Neural cell (in vitro differentiated cells): ENCODE data around the gene RTBDN. TPM values are rescaled to one million over a fixed set of nuclear protein-coding genes. Genes with fewer than 3 reads are reported as not detected.

Experiments used
- H2AFZ ChIP-seq: fragments of 200-600, 300-800 bp; sonication (generic), shearing (Covaris generic); 2 replicates; pipeline ENCODE4 v1.6.0; 2014; ENCODE audit warnings: low read depth, mild to moderate bottlenecking, antibody characterized with exemption, low read length, moderate library complexity
- H3F3A ChIP-seq: fragments of 200-600 bp; shearing (Covaris generic); 2 replicates; pipeline ENCODE4 v1.6.1; 2016; ENCODE audit warnings: mild to moderate bottlenecking, moderate library complexity, mixed read lengths, antibody characterized with exemption, low read length; ENCODE audit not compliant: insufficient read depth, poor library complexity, severe bottlenecking
- H3K27ac ChIP-seq: fragments of 200-600, 300-800 bp; sonication (generic), shearing (Covaris generic); 2 replicates; pipeline ENCODE4 v1.5.1; 2014; ENCODE audit warnings: mild to moderate bottlenecking, low read length, moderate library complexity
- H3K27me3 ChIP-seq: fragments of 300-800, 200-600 bp; sonication (generic), shearing (Covaris generic); 2 replicates; pipeline ENCODE4 v1.6.0; 2014; ENCODE audit warnings: mild to moderate bottlenecking, low read depth, low read length, moderate library complexity; ENCODE audit not compliant: insufficient read depth
- H3K36me3 ChIP-seq: fragments of 300-800, 200-600 bp; sonication (generic), shearing (Covaris generic); 2 replicates; pipeline ENCODE4 v1.5.1; 2014; ENCODE audit warnings: mild to moderate bottlenecking, antibody characterized with exemption, low read length, moderate library complexity; ENCODE audit not compliant: insufficient read depth
- H3K4me2 ChIP-seq: fragments of 300-800, 200-600 bp; sonication (generic), shearing (Covaris generic); 2 replicates; pipeline ENCODE4 v1.6.0; 2014; ENCODE audit warnings: mild to moderate bottlenecking, low read length
- H3K4me3 ChIP-seq: fragments of 300-800, 200-600 bp; sonication (generic), shearing (Covaris generic); 2 replicates; pipeline ENCODE4 v1.5.1; 2014; ENCODE audit warnings: mild to moderate bottlenecking, low read length, moderate library complexity
- H3K79me2 ChIP-seq: fragments of 200-600 bp; shearing (Covaris generic); replicated peaks from 2 replicates; pipeline ENCODE4 v1.6.0; 2014; ENCODE audit warnings: mild to moderate bottlenecking, low read length, moderate library complexity; ENCODE audit not compliant: insufficient read depth
- H3K9ac ChIP-seq: fragments of 300-800, 200-600 bp; sonication (generic), shearing (Covaris generic); 2 replicates; pipeline ENCODE4 v1.6.1; 2016; ENCODE audit warnings: mild to moderate bottlenecking, low read length, mixed read lengths
- H3K9me2 ChIP-seq: fragments of 200-600 bp; shearing (Covaris generic); 2 replicates; pipeline ENCODE4 v1.6.1; 2016; ENCODE audit warnings: mild to moderate bottlenecking, low read length, mixed read lengths; ENCODE audit not compliant: insufficient read depth
- H3K9me3 ChIP-seq: fragments of 200-600, 300-800 bp; sonication (generic), shearing (Covaris generic); 2 replicates; pipeline ENCODE4 v1.6.1; 2016; ENCODE audit warnings: mild to moderate bottlenecking, mixed run types, low read length, moderate library complexity, mixed read lengths
- H4K20me1 ChIP-seq: fragments of 200-600 bp; shearing (Covaris generic); 2 replicates; pipeline ENCODE4 v1.6.1; 2016; ENCODE audit warnings: mild to moderate bottlenecking, mixed run types; ENCODE audit not compliant: insufficient read depth
- EP300 ChIP-seq: fragments of 450-650 bp; conservative IDR thresholded peaks from 2 replicates; pipeline ENCODE4 v1.6.1; 2014; ENCODE audit warnings: antibody characterized with exemption, mild to moderate bottlenecking, moderate library complexity; ENCODE audit not compliant: poor library complexity, severe bottlenecking
- EZH2 ChIP-seq: fragments of 200-600, 300-800 bp; shearing (Covaris generic), sonication (generic); IDR thresholded peaks from 2 replicates; pipeline ENCODE4 v1.6.1; 2014; ENCODE audit warnings: antibody characterized with exemption, low read length, borderline replicate concordance, mild to moderate bottlenecking; ENCODE audit not compliant: insufficient read depth, poor library complexity, severe bottlenecking
- MXI1 ChIP-seq: fragments of 450-650 bp; conservative IDR thresholded peaks from 2 replicates; pipeline ENCODE4 v1.6.1; 2014; ENCODE audit warnings: antibody characterized with exemption, mild to moderate bottlenecking; ENCODE audit not compliant: poor library complexity, severe bottlenecking
- POLR2AphosphoS5 ChIP-seq: IDR thresholded peaks from 2 replicates; pipeline ENCODE4 v1.6.1; 2012
- RAD21 ChIP-seq: fragments of 450-650 bp; conservative IDR thresholded peaks from 2 replicates; pipeline ENCODE4 v1.6.1; 2014; ENCODE audit warnings: antibody characterized with exemption, mild to moderate bottlenecking, moderate library complexity
- REST ChIP-seq: IDR thresholded peaks from 2 replicates; pipeline ENCODE4 v1.6.1; 2012; ENCODE audit warnings: borderline replicate concordance
- SMC3 ChIP-seq: fragments of 450-650 bp; conservative IDR thresholded peaks from 2 replicates; pipeline ENCODE4 v1.6.1; 2014; ENCODE audit warnings: antibody characterized with exemption, mild to moderate bottlenecking, moderate library complexity; ENCODE audit not compliant: poor library complexity
- TAF1 ChIP-seq: IDR thresholded peaks from 2 replicates; pipeline ENCODE4 v1.6.1; 2012; ENCODE audit warnings: low read depth
- polyA plus RNA-seq: library from polyadenylated mRNA; depleted of rRNA; stranded (reverse); fragments of >200 nt; gene quantifications from 2 replicates; pipeline ENCODE4 v1.2.3, GENCODE V29; 2014
- TF ChIP-seq, protein P1 (sequence below): fragments of 450-650 bp; IDR thresholded peaks from 2 replicates; pipeline ENCODE4 v1.5.1; 2014; ENCODE audit warnings: antibody characterized with exemption, mild to moderate bottlenecking, moderate library complexity; ENCODE audit not compliant: poor library complexity, severe bottlenecking

RTBDN gene
- polyA plus RNA-seq, 1 donor from 2014 or later = not detected

GRCh38 chr19:12865746-12866415 lies 31.5 kb upstream of the RTBDN start:
- Histone ChIP-seq H3K79me2 (no peaks in the 10 kb centered on the region), H3K27me3 (no peaks in the 10 kb centered on the region), H3K9me2 (no peaks in the 10 kb centered on the region), H2AFZ (no peak overlapping the region), H3K27ac (no peak overlapping the region), H3K36me3 (peaks cover 4% of the 10 kb centered on the region), H3K4me2 (no peak overlapping the region), H3K4me3 (no peak overlapping the region), H3K9me3 (no peaks in the 10 kb centered on the region), H3F3A (no peaks in the 10 kb centered on the region), H4K20me1 (no peaks in the 10 kb centered on the region), H3K9ac (no peak overlapping the region)
- TF ChIP-seq EP300 = no peak
- no peak for TF ChIP-seq TAF1
- TF ChIP-seq MXI1 = no peak
- TF ChIP-seq SMC3 = no peak
- TF ChIP-seq RAD21 = no peak
- TF ChIP-seq EZH2 = no peak
- TF ChIP-seq, protein P1, sequence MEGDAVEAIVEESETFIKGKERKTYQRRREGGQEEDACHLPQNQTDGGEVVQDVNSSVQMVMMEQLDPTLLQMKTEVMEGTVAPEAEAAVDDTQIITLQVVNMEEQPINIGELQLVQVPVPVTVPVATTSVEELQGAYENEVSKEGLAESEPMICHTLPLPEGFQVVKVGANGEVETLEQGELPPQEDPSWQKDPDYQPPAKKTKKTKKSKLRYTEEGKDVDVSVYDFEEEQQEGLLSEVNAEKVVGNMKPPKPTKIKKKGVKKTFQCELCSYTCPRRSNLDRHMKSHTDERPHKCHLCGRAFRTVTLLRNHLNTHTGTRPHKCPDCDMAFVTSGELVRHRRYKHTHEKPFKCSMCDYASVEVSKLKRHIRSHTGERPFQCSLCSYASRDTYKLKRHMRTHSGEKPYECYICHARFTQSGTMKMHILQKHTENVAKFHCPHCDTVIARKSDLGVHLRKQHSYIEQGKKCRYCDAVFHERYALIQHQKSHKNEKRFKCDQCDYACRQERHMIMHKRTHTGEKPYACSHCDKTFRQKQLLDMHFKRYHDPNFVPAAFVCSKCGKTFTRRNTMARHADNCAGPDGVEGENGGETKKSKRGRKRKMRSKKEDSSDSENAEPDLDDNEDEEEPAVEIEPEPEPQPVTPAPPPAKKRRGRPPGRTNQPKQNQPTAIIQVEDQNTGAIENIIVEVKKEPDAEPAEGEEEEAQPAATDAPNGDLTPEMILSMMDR = no peak
- no peak for TF ChIP-seq REST
- no peak for TF ChIP-seq POLR2AphosphoS5

- no peaks in the 10 kb centered on the region for H3K79me2 ChIP-seq
- H2AFZ ChIP-seq = no peak overlapping the region
- no peaks in the 10 kb centered on the region for H3K27me3 ChIP-seq
- no peaks in the 10 kb centered on the region for H3F3A ChIP-seq
- no peak overlapping the region for H3K9ac ChIP-seq
- H3K27ac ChIP-seq = no peak overlapping the region
- no peaks in the 10 kb centered on the region for H4K20me1 ChIP-seq
- H3K4me2 ChIP-seq = no peak overlapping the region
- H3K36me3 ChIP-seq = peaks cover 4% of the 10 kb centered on the region
- no peaks in the 10 kb centered on the region for H3K9me2 ChIP-seq
- H3K9me3 ChIP-seq = no peaks in the 10 kb centered on the region
- TF ChIP-seq MXI1 (no peak), RAD21 (no peak), SMC3 (no peak), EZH2 (no peak), POLR2AphosphoS5 (no peak), EP300 (no peak), REST (no peak), TAF1 (no peak)
- TF ChIP-seq, protein P1 = no peak
- H3K4me3 ChIP-seq = no peak overlapping the region
Observed at GRCh38 chr19:12864721-12865715, 30.6 kb upstream of the RTBDN start.
